WERI-Rb-1 (cell line): ENCODE measurements around the gene ZNF365.
A peak's percentile ranks its signal among the peaks of the same experiment; 100 is the strongest.

Source experiments
- DNase-seq: peaks from one replicate; pipeline ENCODE4 v3.0.0-alpha.2; 2020
- H3K27ac ChIP-seq: fragments of 250-450 bp; sonication (Bioruptor Pico); 2 replicates; pipeline ENCODE4 v1.5.1; 2020; ENCODE audit warnings: mild to moderate bottlenecking, moderate library complexity
- H3K27me3 ChIP-seq: fragments of 250-450 bp; sonication (Bioruptor Pico); 2 replicates; pipeline ENCODE4 v1.5.1; 2021; ENCODE audit warnings: mild to moderate bottlenecking, low read depth, moderate library complexity; ENCODE audit not compliant: insufficient read depth, severe bottlenecking
- H3K36me3 ChIP-seq: fragments of 250-450 bp; sonication (Bioruptor Pico); 2 replicates; pipeline ENCODE4 v1.5.1; 2020; ENCODE audit warnings: mild to moderate bottlenecking, moderate library complexity
- H3K4me3 ChIP-seq: 2 replicates; pipeline ENCODE4 v1.5.1; 2011; ENCODE audit warnings: low read depth, mild to moderate bottlenecking, control low read depth, low read length
- H3K9me3 ChIP-seq: fragments of 250-450 bp; sonication (Bioruptor Pico); 2 replicates; pipeline ENCODE4 v1.5.1; 2021; ENCODE audit warnings: mild to moderate bottlenecking, moderate library complexity; ENCODE audit not compliant: severe bottlenecking
- TF ChIP-seq, protein P1 (sequence below): IDR thresholded peaks from 2 replicates; pipeline ENCODE4 v1.5.1; 2011; ENCODE audit warnings: low read depth, mild to moderate bottlenecking, control low read depth, inconsistent platforms, low read length

The ZNF365 gene

DNA sequence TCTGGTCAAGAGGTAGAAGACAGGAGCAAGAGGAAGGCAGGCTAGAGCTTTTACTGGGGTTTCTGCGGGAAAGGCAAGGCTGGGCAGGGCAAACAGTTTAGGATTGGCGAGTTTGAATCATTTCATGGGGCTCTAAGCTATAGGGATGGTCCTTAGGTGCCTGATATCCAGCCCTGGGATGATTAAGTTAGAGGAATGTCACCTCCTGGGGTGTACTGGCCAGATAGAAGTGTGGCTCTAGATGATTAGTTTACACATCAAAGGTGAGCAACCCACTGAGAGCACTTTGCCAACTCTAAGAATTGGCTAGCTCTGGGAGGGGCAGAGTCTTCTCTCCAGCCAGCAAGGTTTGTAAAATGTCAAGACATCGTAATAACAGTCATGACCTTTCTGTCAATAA is 52.4 kb downstream of the ZNF365 start:
- Histone ChIP-seq H3K36me3 (no peaks in the 10 kb centered on the region), H3K27ac (no peak overlapping the region), H3K27me3 (peaks cover 7% of the 10 kb centered on the region), H3K9me3 (no peaks in the 10 kb centered on the region), H3K4me3 (no peak overlapping the region)
- TF ChIP-seq, protein P1, sequence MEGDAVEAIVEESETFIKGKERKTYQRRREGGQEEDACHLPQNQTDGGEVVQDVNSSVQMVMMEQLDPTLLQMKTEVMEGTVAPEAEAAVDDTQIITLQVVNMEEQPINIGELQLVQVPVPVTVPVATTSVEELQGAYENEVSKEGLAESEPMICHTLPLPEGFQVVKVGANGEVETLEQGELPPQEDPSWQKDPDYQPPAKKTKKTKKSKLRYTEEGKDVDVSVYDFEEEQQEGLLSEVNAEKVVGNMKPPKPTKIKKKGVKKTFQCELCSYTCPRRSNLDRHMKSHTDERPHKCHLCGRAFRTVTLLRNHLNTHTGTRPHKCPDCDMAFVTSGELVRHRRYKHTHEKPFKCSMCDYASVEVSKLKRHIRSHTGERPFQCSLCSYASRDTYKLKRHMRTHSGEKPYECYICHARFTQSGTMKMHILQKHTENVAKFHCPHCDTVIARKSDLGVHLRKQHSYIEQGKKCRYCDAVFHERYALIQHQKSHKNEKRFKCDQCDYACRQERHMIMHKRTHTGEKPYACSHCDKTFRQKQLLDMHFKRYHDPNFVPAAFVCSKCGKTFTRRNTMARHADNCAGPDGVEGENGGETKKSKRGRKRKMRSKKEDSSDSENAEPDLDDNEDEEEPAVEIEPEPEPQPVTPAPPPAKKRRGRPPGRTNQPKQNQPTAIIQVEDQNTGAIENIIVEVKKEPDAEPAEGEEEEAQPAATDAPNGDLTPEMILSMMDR, result no peak
- no peak for DNase-seq

DNA sequence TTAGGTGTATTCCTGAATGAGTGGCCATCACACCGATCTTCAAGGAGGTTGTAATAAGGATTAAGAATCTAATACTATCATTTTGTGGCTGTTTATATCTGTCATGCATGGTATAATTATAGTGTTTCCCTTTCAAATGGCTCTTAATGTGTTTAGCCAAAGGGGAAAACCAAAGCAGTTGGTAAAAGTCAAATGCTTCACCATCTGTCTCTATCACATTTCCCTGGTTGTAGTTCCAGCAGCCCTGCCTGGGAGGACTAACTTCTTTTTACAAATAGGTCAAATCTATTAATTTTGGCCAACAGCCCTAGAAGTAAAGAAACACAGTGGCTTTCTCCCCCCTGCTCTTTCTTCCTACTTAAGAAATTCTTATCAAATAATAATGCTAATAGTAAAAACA is 56.7 kb downstream of the ZNF365 start:
- Histone ChIP-seq H3K9me3 (no peaks in the 10 kb centered on the region), H3K27me3 (peaks cover 4% of the 10 kb centered on the region), H3K27ac (no peak overlapping the region), H3K4me3 (no peak overlapping the region), H3K36me3 (no peaks in the 10 kb centered on the region)
- TF ChIP-seq, protein P1, result no peak
- no peak for DNase-seq

DNA sequence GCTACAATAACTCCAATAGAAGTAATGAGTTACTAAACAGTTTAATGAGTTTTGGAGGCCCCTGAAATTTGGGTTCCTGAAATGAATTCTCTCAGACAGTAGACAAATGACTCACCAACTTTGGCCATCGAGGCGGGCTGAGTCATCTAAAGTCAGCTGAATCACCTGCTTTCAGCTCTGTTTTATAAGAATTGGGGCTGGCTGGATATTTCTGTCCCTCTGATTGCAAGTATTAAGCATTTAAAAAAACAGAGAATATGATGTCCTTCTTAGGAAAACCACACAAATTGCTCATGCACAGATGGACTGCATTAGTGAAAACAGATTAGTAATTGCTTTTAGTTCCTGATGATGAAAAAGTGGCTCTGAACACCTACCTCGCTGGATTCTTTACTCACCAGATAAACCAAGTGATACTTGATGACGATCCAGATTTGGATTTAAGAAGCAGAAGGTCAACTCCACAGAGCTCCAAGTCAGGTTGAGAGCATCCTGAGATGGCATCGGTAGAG is 59.1 kb downstream of the ZNF365 start:
- TF ChIP-seq, protein P1, result no peak
- no peak overlapping the region for H3K27ac ChIP-seq
- no peak for DNase-seq

DNA sequence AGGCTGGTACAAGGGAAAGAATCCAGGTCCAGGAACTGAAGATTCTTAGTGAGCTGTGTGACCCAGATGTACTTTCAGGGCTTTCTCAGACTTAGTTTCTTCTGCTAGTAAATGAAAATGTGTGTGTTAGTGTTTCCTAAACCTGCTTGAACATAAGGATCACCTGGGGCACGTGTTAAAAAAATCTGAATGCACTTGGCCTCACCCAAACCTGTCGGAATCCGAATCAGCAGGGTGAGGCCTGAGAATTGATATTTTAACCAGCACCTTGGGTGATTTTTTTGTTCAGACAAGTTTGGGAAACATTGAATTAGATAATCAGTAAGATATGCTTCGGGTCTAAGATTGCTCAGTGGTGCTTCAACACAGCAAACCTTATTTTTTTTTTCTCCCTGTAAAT is 59.7 kb downstream of the ZNF365 start:
- H3K27me3 ChIP-seq, result no peaks in the 10 kb centered on the region
- no peak overlapping the region for H3K27ac ChIP-seq
- no peaks in the 10 kb centered on the region for H3K36me3 ChIP-seq
- DNase-seq, result no peak
- TF ChIP-seq, protein P1, result no peak
- H3K9me3 ChIP-seq, result no peaks in the 10 kb centered on the region
- H3K4me3 ChIP-seq, result no peak overlapping the region

More for the DNA sequence above, 59.1 kb downstream of the ZNF365 start:
- no peaks in the 10 kb centered on the region for H3K27me3 ChIP-seq
- no peaks in the 10 kb centered on the region for H3K36me3 ChIP-seq
- H3K4me3 ChIP-seq, result no peak overlapping the region
- no peaks in the 10 kb centered on the region for H3K9me3 ChIP-seq

DNA sequence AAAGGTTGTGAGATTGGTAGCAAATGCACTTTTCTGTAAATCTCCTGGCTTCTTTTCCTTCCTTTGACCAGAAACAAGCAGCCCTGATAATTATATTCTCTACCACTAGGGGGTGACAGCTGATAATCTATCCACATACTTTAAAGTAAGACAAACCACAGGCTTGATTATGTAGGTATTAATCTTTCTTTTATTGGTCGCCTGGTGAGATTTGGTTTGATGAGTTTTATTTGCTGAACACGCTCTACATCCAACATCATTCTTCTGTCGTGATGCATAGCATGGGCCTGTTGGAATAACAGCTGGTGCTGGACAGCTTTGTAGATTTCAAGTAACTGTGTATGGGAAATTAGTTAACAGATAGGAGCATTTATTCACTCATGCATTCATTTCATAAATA is 63.5 kb downstream of the ZNF365 start:
- TF ChIP-seq, protein P1, result peak; percentile 25; the same call in 1 of the 2 replicates
- Histone ChIP-seq H3K9me3 (no peaks in the 10 kb centered on the region), H3K36me3 (no peaks in the 10 kb centered on the region), H3K27me3 (peaks cover 3% of the 10 kb centered on the region), H3K27ac (no peak overlapping the region), H3K4me3 (no peak overlapping the region)
- DNase-seq, result peak; percentile 9

DNA sequence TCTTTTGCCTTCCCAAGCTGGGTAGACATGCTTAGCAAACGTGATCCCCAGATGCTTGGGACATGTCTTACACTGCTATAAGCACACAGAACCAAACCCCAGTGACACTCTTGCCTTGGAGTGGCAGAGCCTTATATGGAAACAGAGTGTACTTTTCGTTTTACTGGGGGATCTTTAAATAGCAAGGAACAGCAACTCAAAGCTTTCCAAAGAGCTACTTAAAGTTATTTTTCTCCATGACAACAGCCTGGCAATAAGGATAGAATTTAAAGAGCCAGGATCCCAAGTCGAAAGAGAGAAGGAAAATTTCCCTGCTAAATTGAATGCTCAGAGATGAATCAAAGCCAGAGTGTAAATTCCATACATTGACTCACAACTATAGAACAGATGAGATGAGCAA is 67.8 kb downstream of the ZNF365 start:
- TF ChIP-seq, protein P1, result no peak
- Histone ChIP-seq H3K4me3 (no peak overlapping the region), H3K36me3 (no peaks in the 10 kb centered on the region), H3K9me3 (no peaks in the 10 kb centered on the region), H3K27ac (no peak overlapping the region), H3K27me3 (peaks cover 11% of the 10 kb centered on the region)
- DNase-seq, result no peak
